HG03442 (cell line): Measurements from ENCODE around the gene CSNK1G2.
A peak's percentile ranks its signal among the peaks of the same experiment; 100 is the strongest.

Experiments used
- ATAC-seq: cut with Tn5 transposase; IDR thresholded peaks from one replicate; pipeline ENCODE4 v1.9.1; 2021; ENCODE audit warnings: mild to moderate bottlenecking, moderate library complexity; ENCODE audit not compliant: unreplicated experiment

The CSNK1G2 gene

GRCh38 chr19:1917926-1918325 is 23.0 kb upstream of the CSNK1G2 start:
- no peak for ATAC-seq

GRCh38 chr19:1918975-1919374 is 22.0 kb upstream of the CSNK1G2 start:
- no peak for ATAC-seq

GRCh38 chr19:1920644-1921043 is 20.3 kb upstream of the CSNK1G2 start:
- no peak for ATAC-seq

- ATAC-seq, result no peak
Measured at GRCh38 chr19:1921326-1921725, 19.6 kb upstream of the CSNK1G2 start.

GRCh38 chr19:1921825-1922224 is 19.1 kb upstream of the CSNK1G2 start:
- ATAC-seq, result no peak

GRCh38 chr19:1922803-1923202 is 18.2 kb upstream of the CSNK1G2 start:
- no peak for ATAC-seq

GRCh38 chr19:1923319-1923718 is 17.7 kb upstream of the CSNK1G2 start:
- no peak for ATAC-seq

GRCh38 chr19:1924320-1924961 is 16.5 kb upstream of the CSNK1G2 start:
- no peak for ATAC-seq

GRCh38 chr19:1925544-1925943 is 15.4 kb upstream of the CSNK1G2 start:
- no peak for ATAC-seq

- ATAC-seq, result peak; percentile 54
Measured at GRCh38 chr19:1929021-1929742, 11.8 kb upstream of the CSNK1G2 start.

- ATAC-seq, result no peak
Measured at GRCh38 chr19:1931445-1931844, 9.5 kb upstream of the CSNK1G2 start.

- no peak for ATAC-seq
Measured at GRCh38 chr19:1932395-1932794, 8.6 kb upstream of the CSNK1G2 start.

GRCh38 chr19:1933244-1933643 is 7.7 kb upstream of the CSNK1G2 start:
- ATAC-seq, result no peak

GRCh38 chr19:1933942-1934341 is 7.0 kb upstream of the CSNK1G2 start:
- no peak for ATAC-seq

GRCh38 chr19:1935484-1936208 is 5.3 kb upstream of the CSNK1G2 start:
- ATAC-seq, result no peak

GRCh38 chr19:1936430-1936829 is 4.5 kb upstream of the CSNK1G2 start:
- ATAC-seq, result no peak

GRCh38 chr19:1936916-1937610 is 3.9 kb upstream of the CSNK1G2 start:
- no peak for ATAC-seq

- ATAC-seq, result no peak
Measured at GRCh38 chr19:1938071-1938470, 2.9 kb upstream of the CSNK1G2 start.

- no peak for ATAC-seq
Measured at GRCh38 chr19:1942078-1942933, 1.3 kb downstream of the CSNK1G2 start.

- no peak for ATAC-seq
Measured at GRCh38 chr19:1942934-1943555, 2.1 kb downstream of the CSNK1G2 start.
